Cardiac septum (tissue), 1 donor: ENCODE results near the gene CAPN15. TPM values are rescaled to one million over a fixed set of nuclear protein-coding genes. Genes with fewer than 3 reads are reported as not detected.

Experiments
- DNase-seq: peaks from one replicate; pipeline ENCODE4 v3.0.0-alpha.2; 2020; ENCODE audit warnings: low spot score
- intact Hi-C: fragments of 100-400 bp; cut with DNase I; formaldehyde crosslinking; loops from one replicate; pipeline ENCODE4 v1.14.0; 2022
- total RNA-seq: library from RNA; stranded (reverse); fragmentation: NEBNext Ultra II Directional; extraction: Animal tissue kit (Norgen Biotek cat#: 25700); gene quantifications from one replicate; pipeline ENCODE4 v1.2.1, GENCODE V29; 2021
- donor health status: DM: no; HTN: no; CAD: no.

The CAPN15 gene
- total RNA-seq, 1 donor from 2014 or later, result 18.5 TPM

GRCh38 chr16:568401-569258 lies 41.1 kb downstream of the CAPN15 start:
- intact Hi-C loops, result no loop called here
- DNase-seq, result no peak

GRCh38 chr16:569445-570254 lies 42.1 kb downstream of the CAPN15 start, which contains the start of gene PIGQ:
Gene PIGQ, plus strand, starts transcription at chr16:569968. Its CDS starts 4,107 bp downstream, at chr16:574075.
- peak; percentile 89 for DNase-seq
- intact Hi-C loops, result no loop called here

DNA sequence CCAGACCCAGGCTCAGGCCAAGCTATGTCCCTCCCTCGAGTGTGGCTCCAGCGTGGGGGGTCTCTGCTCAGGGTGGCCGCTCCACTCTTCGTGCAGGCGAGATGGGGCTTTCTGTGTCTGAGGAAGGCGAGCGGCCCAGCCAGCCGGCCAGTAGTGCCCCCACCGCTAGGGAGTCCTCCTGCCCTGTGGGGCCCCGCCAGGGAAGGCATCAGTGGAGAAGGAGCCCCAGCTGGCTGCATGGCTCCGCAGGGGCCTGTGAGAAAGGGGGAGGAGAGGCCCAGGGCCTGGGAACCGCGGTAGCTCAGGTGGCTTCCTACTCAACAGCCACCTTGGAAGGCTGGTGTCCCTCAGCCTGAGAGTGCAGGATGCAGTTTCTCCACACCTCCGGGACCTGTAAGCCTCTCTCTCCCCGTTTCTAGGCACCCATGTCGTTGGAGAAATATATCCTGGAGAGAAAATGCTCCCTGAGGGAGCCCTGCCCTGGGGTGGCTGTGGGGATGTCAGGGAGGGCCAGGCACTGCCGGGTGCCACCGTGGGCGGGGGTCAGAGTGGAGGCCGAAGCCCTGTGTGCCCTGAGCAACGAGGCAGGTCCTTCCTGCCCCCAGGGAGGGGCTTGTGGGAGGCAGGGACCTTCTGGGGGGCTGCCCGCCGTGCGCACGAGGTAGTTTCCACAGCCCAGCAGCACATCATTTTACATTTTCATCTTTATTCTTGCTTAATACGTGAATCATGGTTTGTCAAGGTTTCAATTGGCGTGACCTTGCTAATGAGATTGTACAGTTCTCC lies 45.5 kb downstream of the CAPN15 start:
- intact Hi-C loops, result no loop called here

DNA sequence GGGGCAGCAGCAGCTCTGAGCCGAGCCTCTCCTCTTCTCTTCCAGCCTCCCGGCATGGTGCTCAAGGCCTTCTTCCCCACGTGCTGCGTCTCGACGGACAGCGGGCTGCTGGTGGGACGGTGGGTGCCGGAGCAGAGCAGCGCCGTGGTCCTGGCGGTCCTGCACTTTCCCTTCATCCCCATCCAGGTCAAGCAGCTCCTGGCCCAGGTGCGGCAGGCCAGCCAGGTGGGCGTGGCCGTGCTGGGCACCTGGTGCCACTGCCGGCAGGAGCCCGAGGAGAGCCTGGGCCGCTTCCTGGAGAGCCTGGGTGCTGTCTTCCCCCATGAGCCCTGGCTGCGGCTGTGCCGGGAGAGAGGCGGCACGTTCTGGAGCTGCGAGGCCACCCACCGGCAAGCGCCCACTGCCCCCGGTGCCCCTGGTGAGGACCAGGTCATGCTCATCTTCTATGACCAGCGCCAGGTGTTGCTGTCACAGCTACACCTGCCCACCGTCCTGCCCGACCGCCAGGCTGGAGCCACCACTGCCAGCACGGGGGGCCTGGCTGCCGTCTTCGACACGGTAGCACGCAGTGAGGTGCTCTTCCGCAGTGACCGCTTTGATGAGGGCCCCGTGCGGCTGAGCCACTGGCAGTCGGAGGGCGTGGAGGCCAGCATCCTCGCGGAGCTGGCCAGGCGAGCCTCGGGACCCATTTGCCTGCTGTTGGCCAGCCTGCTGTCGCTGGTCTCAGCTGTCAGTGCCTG lies 46.7 kb downstream of the CAPN15 start:
- intact Hi-C loops, result no loop called here
- DNase-seq, result no peak

More for the DNA sequence above, 45.5 kb downstream of the CAPN15 start:
- DNase-seq, result no peak

- intact Hi-C loops, result loop anchor here (5.0 kb wide), 1 partner anchor 212 kb away; the partner anchor contains the start of genes CHTF18 and RPUSD1
- no peak for DNase-seq
Observed at GRCh38 chr16:575354-576196, 48.1 kb downstream of the CAPN15 start.

DNA sequence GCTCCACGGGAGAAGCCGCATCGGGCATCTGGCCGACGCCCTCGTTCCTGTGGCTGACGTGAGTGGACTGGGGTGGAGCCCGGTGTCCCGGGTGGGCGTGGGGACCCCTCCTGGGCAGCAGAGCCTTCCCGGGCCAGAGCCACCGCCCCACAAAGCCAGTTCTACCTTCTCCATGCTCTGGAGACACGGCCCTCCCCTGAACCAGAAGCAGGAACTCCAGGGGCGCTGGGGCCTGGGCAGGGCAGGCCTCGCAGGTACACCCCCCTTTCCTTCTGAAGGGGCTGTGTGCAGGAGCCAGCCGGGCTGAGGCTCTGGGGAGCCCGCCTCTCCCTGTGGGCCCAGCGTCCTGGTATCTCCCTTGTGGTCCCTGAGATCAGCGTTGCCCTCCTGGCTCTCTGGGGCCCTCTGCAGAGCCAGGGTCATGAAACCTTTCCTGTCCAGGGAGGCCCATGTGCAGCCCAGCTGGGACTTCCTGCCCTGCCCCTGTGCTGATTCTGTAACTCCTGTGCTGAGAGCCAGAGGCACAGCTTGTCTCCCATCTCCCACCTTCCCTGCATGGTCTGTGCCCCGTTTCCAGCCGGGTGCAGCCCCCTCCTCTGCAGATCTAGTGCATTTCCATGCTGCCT lies 48.8 kb downstream of the CAPN15 start:
- no peak for DNase-seq
- intact Hi-C loops, result loop anchor here (5.0 kb wide), 1 partner anchor 211 kb away; the partner anchor contains the start of genes CHTF18 and RPUSD1

DNA sequence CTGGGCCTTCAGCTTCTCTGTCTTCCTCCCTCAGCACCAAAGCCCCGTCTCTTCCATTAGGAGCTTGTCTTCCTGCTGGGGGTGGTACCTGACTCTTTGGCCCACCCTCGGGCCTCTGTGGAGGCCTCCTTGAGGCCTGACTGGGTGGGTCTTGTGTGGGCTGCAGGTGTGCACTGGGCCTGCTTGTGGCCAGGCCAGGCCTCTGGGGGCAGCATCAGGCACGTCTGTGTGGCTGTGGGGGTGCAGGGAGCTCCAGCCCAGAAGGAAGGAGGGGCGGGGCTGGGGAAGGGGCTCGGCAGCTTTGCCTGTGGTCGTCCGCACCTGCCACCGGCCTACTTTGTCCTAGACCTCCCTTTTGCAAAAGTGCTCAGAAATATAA lies 49.3 kb downstream of the CAPN15 start:
- intact Hi-C loops, result loop anchor here (5.0 kb wide), 1 partner anchor 210 kb away; the partner anchor contains the start of genes CHTF18 and RPUSD1
- DNase-seq, result no peak

DNA sequence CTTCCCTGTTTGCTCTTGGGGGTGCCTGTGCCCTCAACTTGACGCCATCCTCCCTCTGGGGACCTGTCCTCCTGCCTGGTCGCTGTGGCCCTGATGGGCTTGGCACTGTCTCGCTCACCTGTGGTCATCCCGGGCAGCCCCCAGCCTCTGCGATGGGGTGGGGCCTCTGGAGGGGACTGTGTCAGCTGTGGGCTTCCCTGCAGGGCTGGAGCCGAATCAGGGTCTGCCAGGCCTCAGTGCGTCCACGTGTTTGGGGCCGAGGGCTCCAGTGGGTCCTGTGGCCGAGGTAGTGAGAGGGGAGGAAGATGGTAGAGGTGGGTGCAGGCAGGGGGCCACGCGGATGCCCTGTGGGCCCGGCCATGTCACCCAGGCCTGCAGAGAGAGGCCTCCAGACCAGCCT lies 50.3 kb downstream of the CAPN15 start:
- intact Hi-C loops, result loop anchor here (5.0 kb wide), 1 partner anchor 210 kb away; the partner anchor contains the start of genes CHTF18 and RPUSD1
- no peak for DNase-seq

DNA sequence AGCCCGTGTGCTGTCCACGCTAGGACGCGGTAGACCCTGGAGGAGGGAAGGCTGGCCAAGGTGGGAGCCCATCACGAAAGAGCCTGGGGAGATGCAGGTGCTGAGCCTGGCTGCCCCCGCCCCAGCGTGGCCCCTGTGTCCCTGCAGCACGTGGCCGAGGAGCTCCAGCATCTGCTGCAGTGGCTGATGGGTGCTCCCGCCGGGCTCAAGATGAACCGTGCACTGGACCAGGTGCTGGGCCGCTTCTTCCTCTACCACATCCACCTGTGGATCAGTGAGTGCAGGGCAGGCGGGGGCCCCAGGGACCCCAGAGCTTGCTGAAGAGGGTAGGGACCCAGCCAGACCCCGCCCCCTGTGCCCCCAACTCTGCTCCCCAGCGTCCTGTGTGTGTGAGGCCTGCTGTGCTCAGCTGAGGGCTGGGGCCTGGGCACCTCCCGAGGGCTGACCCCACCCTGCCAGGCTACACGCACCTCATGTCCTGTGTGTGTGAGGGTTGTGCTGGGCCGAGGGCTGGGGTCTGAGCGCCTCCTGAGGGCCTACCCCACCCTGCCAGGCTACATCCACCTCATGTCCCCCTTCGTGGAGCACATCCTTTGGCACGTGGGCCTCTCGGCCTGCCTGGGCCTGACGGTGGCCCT lies 50.8 kb downstream of the CAPN15 start:
- intact Hi-C loops, result loop anchor here (5.0 kb wide), 1 partner anchor 209 kb away; the partner anchor contains the start of genes CHTF18 and RPUSD1
- DNase-seq, result no peak

- intact Hi-C loops, result loop anchor here (5.0 kb wide), 1 partner anchor 208 kb away; the partner anchor contains the start of genes CHTF18 and RPUSD1
Observed at GRCh38 chr16:578870-579405, 51.4 kb downstream of the CAPN15 start.

GRCh38 chr16:580141-580945 lies 52.8 kb downstream of the CAPN15 start:
- DNase-seq, result no peak
- intact Hi-C loops, result no loop called here

More at GRCh38 chr16:578870-579405, 51.4 kb downstream of the CAPN15 start:
- peak; percentile 85 for DNase-seq

DNA sequence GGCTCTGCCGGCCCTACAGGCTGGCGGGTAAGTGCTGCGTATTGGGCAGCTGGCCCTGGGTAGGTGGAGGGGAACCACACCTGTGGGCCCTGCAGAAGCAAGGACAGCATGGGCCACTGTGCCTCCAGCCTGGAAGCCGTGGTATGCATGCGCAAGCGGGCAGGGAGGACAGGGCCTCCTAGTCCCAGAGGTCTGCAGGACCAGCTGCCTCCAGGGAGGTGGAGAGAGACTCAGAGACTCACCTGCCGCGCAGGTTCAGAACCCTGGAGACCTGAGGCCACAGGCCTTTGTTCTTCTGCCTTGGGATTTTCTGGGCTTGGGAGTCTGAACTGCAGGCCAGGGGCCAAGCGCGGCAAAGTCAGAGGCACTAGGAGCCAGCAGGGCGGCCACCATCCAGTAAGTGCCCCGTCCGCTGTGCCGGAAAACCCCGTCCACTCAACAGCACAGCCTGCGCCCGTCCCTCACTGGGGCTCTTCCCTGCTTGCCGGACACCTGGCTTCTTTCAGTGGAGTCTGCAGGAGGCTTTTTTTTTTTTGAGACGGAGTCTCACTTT lies 53.5 kb downstream of the CAPN15 start:
- intact Hi-C loops, result no loop called here
- DNase-seq, result no peak

GRCh38 chr16:582218-582613 lies 54.7 kb downstream of the CAPN15 start:
- intact Hi-C loops, result no loop called here
- no peak for DNase-seq

- no peak for DNase-seq
- intact Hi-C loops, result no loop called here
Observed at GRCh38 chr16:582614-583331, 55.3 kb downstream of the CAPN15 start.

- no peak for DNase-seq
- intact Hi-C loops, result no loop called here
Observed at GRCh38 chr16:583470-583814, 55.9 kb downstream of the CAPN15 start.
